Left ventricle myocardium inferior (tissue), 1 donor: ENCODE data around the gene VPS26A. TPM values are rescaled to one million over a fixed set of nuclear protein-coding genes. Genes with fewer than 3 reads are reported as not detected.
"Not testable (repeated sequence)": the region's sequence is repeated elsewhere in the genome, so short reads cannot be mapped to it uniquely, and the experiment has no call there.

Source experiments
- DNase-seq: peaks from one replicate; pipeline ENCODE4 v3.0.0-alpha.2; 2020
- H3K27ac ChIP-seq: fragments of 200-600 bp; replicated peaks from 2 replicates; pipeline ENCODE4 v1.8.0; 2021
- H3K27me3 ChIP-seq: fragments of 200-600 bp; 2 replicates; pipeline ENCODE4 v1.8.0; 2021; ENCODE audit warnings: low read depth
- H3K36me3 ChIP-seq: fragments of 200-600 bp; 2 replicates; pipeline ENCODE4 v1.8.0; 2021
- H3K4me1 ChIP-seq: fragments of 200-600 bp; 2 replicates; pipeline ENCODE4 v1.8.0; 2021
- H3K4me3 ChIP-seq: fragments of 200-600 bp; 2 replicates; pipeline ENCODE4 v1.8.0; 2021; ENCODE audit warnings: mild to moderate bottlenecking, moderate library complexity
- H3K9me3 ChIP-seq: fragments of 200-600 bp; replicated peaks from 2 replicates; pipeline ENCODE4 v1.8.0; 2021
- CTCF ChIP-seq: fragments of 200-600 bp; IDR thresholded peaks from 2 replicates; pipeline ENCODE4 v1.8.0; 2021; ENCODE audit warnings: antibody characterized with exemption, mild to moderate bottlenecking, borderline replicate concordance
- intact Hi-C: fragments of 100-400 bp; cut with micrococcal nuclease; formaldehyde crosslinking; loops from one replicate; pipeline ENCODE4 v1.11.0; 2022
- total RNA-seq: library from RNA; stranded (reverse); fragmentation: NEBNext Ultra II Directional; extraction: Animal tissue kit (Norgen Biotek cat#: 25700); gene quantifications from one replicate; pipeline ENCODE4 v1.2.1, GENCODE V29; 2021
- donor health status: DM: no; HTN: yes; CAD: no; lungs with severe emphysema.

Gene VPS26A
- total RNA-seq, 1 donor from 2014 or later: 33.1 TPM

DNA sequence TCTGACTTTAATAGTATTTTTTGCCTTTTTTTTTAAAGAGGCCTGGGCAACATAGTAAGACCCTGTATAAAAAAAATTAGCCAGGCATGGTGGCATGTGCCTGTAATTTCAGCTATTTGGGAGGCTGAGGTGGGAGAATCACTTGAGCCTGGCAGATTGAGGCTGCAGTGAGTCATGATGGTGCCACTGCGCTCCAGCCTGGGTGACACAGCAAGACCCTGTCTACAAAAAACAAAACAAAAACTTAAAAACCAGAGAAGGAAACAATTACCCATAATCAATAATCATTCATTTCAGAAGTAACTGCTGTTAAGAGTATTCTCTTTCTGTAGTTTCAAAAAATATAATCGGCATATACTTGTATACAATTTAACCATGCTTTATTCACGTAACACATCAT, 28.0 kb downstream of the VPS26A start:
- Histone ChIP-seq H3K4me1 (peaks cover 8% of the 10 kb centered on the region), H3K9me3 (no peaks in the 10 kb centered on the region), H3K27ac (no peak overlapping the region), H3K4me3 (no peak overlapping the region), H3K36me3 (no peaks in the 10 kb centered on the region), H3K27me3 (no peaks in the 10 kb centered on the region)
- DNase-seq: no peak
- intact Hi-C loops: no loop called here
- TF ChIP-seq CTCF: no peak

- Histone ChIP-seq H3K4me3 (no peak overlapping the region), H3K36me3 (peaks cover 5% of the 10 kb centered on the region), H3K27ac (no peak overlapping the region), H3K9me3 (no peaks in the 10 kb centered on the region), H3K4me1 (no peaks in the 10 kb centered on the region), H3K27me3 (no peaks in the 10 kb centered on the region)
- intact Hi-C loops: no loop called here
- TF ChIP-seq CTCF: no peak
- DNase-seq: no peak
These were observed 29.2 kb downstream of the VPS26A start for GRCh38 chr10:69153227-69153626.

DNA sequence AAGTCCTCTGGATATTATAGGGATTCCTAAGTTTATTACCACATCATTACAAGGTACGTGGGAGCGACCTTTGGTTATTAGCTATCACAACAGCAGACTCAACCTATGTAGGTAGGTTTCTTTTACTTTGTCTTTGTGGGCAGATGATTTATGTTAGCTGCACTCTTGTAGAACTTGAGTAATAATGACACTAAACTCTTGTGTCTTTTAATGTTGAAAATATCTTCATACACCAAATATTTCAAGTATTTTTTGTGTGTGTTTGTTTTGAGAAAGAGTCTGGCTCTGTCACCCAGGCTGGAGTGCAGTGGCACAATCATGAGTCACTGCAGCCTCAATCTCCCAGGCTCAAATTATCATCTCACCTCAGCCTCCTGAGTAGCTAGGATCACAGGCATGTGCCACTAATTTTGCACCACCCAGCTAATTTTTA, 36.8 kb downstream of the VPS26A start:
- TF ChIP-seq CTCF: no peak
- Histone ChIP-seq H3K9me3 (no peaks in the 10 kb centered on the region), H3K4me1 (no peaks in the 10 kb centered on the region), H3K4me3 (no peak overlapping the region), H3K27me3 (no peaks in the 10 kb centered on the region), H3K27ac (no peak overlapping the region), H3K36me3 (peaks cover 66% of the 10 kb centered on the region)
- intact Hi-C loops: no loop called here
- no peak for DNase-seq

DNA sequence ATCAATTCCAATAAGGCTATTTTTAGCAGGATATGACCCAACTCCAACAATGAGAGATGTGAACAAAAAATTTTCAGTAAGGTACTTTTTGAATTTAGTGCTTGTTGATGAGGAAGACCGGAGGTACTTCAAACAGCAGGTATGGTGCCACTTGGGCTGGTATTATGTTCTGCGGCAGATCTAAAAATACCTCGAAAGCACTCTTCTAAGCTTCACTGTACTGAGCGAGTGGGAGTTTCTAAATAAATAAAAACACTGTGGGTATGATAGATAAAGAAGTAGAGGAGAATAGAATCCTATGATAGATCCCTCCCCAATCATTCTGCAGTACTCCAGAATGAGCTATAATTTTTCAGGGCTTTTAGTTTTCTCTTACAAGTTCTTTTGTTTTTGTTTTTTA, 44.5 kb downstream of the VPS26A start:
- Histone ChIP-seq H3K4me1 (no peaks in the 10 kb centered on the region), H3K27ac (no peak overlapping the region), H3K4me3 (no peak overlapping the region), H3K9me3 (no peaks in the 10 kb centered on the region), H3K27me3 (no peaks in the 10 kb centered on the region), H3K36me3 (peaks cover 73% of the 10 kb centered on the region)
- intact Hi-C loops: no loop called here
- TF ChIP-seq CTCF: no peak
- DNase-seq: no peak

DNA sequence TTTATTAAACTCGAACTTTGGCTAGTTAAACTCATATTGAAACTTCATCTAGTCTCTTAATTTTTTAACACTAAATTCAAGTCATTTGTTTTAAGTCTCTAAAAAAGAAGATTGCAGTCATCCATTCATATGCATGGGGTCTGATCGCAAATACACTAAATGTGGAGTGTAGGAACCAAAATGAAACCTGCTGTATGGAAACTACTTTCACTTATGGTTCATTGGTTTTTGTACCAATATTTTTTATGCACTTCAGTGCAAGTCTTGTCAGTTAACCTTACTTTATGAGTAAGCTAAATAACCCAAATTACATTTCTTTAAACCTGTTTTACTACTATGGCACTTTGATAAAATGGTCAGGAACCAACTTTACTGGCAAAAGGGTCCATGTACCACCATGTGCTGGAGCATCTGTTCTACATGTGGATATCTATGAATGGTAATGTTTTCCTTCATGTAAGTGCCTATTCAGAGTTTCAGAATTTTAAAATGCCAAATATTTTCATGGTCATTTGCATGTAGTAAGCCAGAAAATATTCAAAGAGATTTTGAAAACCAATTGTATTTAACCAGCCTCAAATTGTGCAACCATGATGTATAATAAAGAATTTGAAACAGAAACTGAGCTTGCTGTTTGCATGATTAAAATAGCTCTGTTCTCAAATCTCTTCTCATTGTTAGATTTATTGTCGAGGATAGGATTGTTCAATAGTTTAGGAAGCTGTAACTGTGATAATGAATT, 48.4 kb downstream of the VPS26A start:
- Histone ChIP-seq H3K27me3 (no peaks in the 10 kb centered on the region), H3K4me3 (no peak overlapping the region), H3K4me1 (no peaks in the 10 kb centered on the region), H3K36me3 (peaks cover 42% of the 10 kb centered on the region), H3K9me3 (no peaks in the 10 kb centered on the region), H3K27ac (no peak overlapping the region)
- intact Hi-C loops: no loop called here
- TF ChIP-seq CTCF: no peak
- no peak for DNase-seq

- DNase-seq, H3K4me3 ChIP-seq, H3K27ac ChIP-seq, intact Hi-C loops, H3K27me3 ChIP-seq, H3K9me3 ChIP-seq: not testable (repeated sequence)
- Histone ChIP-seq H3K36me3 (peaks cover 22% of the 10 kb centered on the region), H3K4me1 (peaks cover 10% of the 10 kb centered on the region)
These were observed 51.3 kb downstream of the VPS26A start for GRCh38 chr10:69175326-69175725.
